K562 (cell line): ENCODE measurements around the gene ICA1. TPM values are rescaled to one million over a fixed set of nuclear protein-coding genes. Genes with fewer than 3 reads are reported as not detected.

Experiments used
- ATAC-seq: fragments of 200-7000 bp; cut with Tn5 transposase; 3 replicates; pipeline ENCODE4 v1.9.1; 2020; ENCODE audit warnings: moderate library complexity
- BruUV-seq: library from RNA; stranded (reverse); fragments of 400-500 nt; replicated peaks from 2 replicates; lab custom pipeline; 2021; lab: Mats Ljungman, UMichigan
- CTCF ChIA-PET: fragments of 300-600 bp; formaldehyde crosslinking; extraction: SDS; loops from one replicate; lab custom pipeline; 2021; ENCODE audit warnings: low intra/inter-chr PET ratio; lab: Yijun Ruan, JAX
- POLR2A ChIA-PET: fragments of 300-600, 350-650 bp; sonication (Branson Sonifier 250); formaldehyde crosslinking; extraction: SDS; loops from one replicate; lab custom pipeline; 2021; ENCODE audit warnings: antibody characterized with exemption, inconsistent platforms; lab: Yijun Ruan, JAX
- DNase-seq, 4 experiments: peaks; one replicate each; pipeline versions ENCODE4 v3.0.0 to v3.0.0-alpha.2; 2011 to 2018; ENCODE audit warnings: low spot score in 3 of 4, mixed read lengths in 3 of 4; ENCODE audit errors: extremely low read depth in 1 of 4
- FAIRE-seq: peaks from 2 replicates; lab custom pipeline; 2011; peaks lifted over from hg19 to GRCh38; lab: Jason Lieb, UNC
- H2AFZ ChIP-seq: 2 replicates; pipeline ENCODE4 v1.6.0; 2011; ENCODE audit warnings: low read depth, low read length, control low read depth, inconsistent platforms
- H3K27ac ChIP-seq: fragments of 200-600 bp; 3 replicates; pipeline ENCODE4 v1.8.0; 2011; ENCODE audit warnings: low read depth, mild to moderate bottlenecking, control low read depth, inconsistent platforms, low read length, moderate library complexity, mixed read lengths; ENCODE audit errors: extremely low read depth
- H3K27me3 ChIP-seq, 2 experiments: fragments of 300-600 bp in 1 of 2; 2 replicates in 1 of 2; 3 replicates in 1 of 2; pipeline versions ENCODE4 v1.6.0 to v1.8.0; 2011; ENCODE audit warnings: inconsistent platforms in 2 of 2, low read length in 2 of 2, mild to moderate bottlenecking in 1 of 2, mixed read lengths in 1 of 2, moderate library complexity in 1 of 2; ENCODE audit not compliant: control insufficient read depth in 2 of 2, insufficient read depth in 2 of 2
- H3K36me3 ChIP-seq: fragments of 300-600 bp; 3 replicates; pipeline ENCODE4 v1.8.0; 2011; ENCODE audit warnings: mild to moderate bottlenecking, low read length, inconsistent platforms; ENCODE audit not compliant: control insufficient read depth, insufficient read depth
- H3K4me1 ChIP-seq, 2 experiments: fragments of 200-600 bp in 1 of 2; replicated peaks in 1 of 2; 2 replicates in 1 of 2; 3 replicates in 1 of 2; pipeline versions ENCODE4 v1.5.1 to v1.8.0; 2011; ENCODE audit warnings: inconsistent platforms in 2 of 2, low read length in 2 of 2, mild to moderate bottlenecking in 1 of 2, mixed read lengths in 1 of 2, moderate library complexity in 1 of 2; ENCODE audit not compliant: control insufficient read depth in 2 of 2, insufficient read depth in 2 of 2
- H3K4me2 ChIP-seq: 2 replicates; pipeline ENCODE4 v1.6.1; 2011; ENCODE audit warnings: low read length, control low read depth, inconsistent platforms, mixed read lengths; ENCODE audit not compliant: insufficient read depth
- H3K4me3 ChIP-seq: fragments of 200-600 bp; sonication (generic), shearing (Covaris generic); 2 replicates; pipeline ENCODE4 v1.5.1; 2016; ENCODE audit warnings: control low read depth, inconsistent platforms
- H3K79me2 ChIP-seq: fragments of 200-600 bp; 3 replicates; pipeline ENCODE4 v1.8.0; 2011; ENCODE audit warnings: low read length, inconsistent platforms; ENCODE audit not compliant: control insufficient read depth, insufficient read depth
- H3K9ac ChIP-seq, 2 experiments: 2 replicates each; pipeline versions ENCODE4 v1.6.0 to v1.6.1; 2011; ENCODE audit warnings: low read depth in 2 of 2, low read length in 2 of 2, control low read depth in 1 of 2, inconsistent platforms in 1 of 2, mild to moderate bottlenecking in 1 of 2, mixed read lengths in 1 of 2; ENCODE audit not compliant: insufficient read depth in 1 of 2
- H3K9me1 ChIP-seq: one replicate; pipeline ENCODE4 v1.6.0; 2011; ENCODE audit warnings: inconsistent platforms, mild to moderate bottlenecking, low read length, moderate library complexity; ENCODE audit not compliant: control insufficient read depth, insufficient read depth
- H3K9me3 ChIP-seq: replicated peaks from 2 replicates; pipeline ENCODE4 v1.5.1; 2011; ENCODE audit warnings: low read depth, low read length, inconsistent platforms; ENCODE audit not compliant: control insufficient read depth, insufficient read depth
- H4K20me1 ChIP-seq: replicated peaks from 2 replicates; pipeline ENCODE4 v1.6.1; 2011; ENCODE audit warnings: low read length, inconsistent platforms, mixed read lengths; ENCODE audit not compliant: control insufficient read depth, insufficient read depth
- ATF7 ChIP-seq: fragments of 450-650 bp; IDR thresholded peaks from 2 replicates; pipeline ENCODE4 v1.7.1; 2014; ENCODE audit warnings: mild to moderate bottlenecking, moderate library complexity
- HMG20A ChIP-seq: fragments of 450-650 bp; formaldehyde crosslinking; conservative IDR thresholded peaks from 2 replicates; pipeline ENCODE4 v1.4.0; 2020; ENCODE audit warnings: mild to moderate bottlenecking, mixed read lengths
- NFE2 ChIP-seq: IDR thresholded peaks from 2 replicates; pipeline ENCODE4 v1.6.1; 2014; ENCODE audit warnings: antibody characterized with exemption, low read depth
- ZNF212 ChIP-seq: fragments of 450-650 bp; formaldehyde crosslinking; IDR thresholded peaks from 2 replicates; pipeline ENCODE4 v1.4.0; 2020; ENCODE audit warnings: mild to moderate bottlenecking
- WGBS: fragments of 100-300 bp; shearing (Covaris generic); methylation state at CpG from one replicate; pipeline ENCODE4 v1.1.6; 2016; ENCODE audit warnings: low coverage, mixed read lengths; ENCODE audit not compliant: insufficient coverage; ENCODE audit errors: missing lambda C conversion rate; 5-methylcytosine and 5-hydroxymethylcytosine counted together
- in situ Hi-C: fragments of 300-500 bp; cut with MboI; formaldehyde crosslinking; loops from 4 replicates; pipeline ENCODE4 v1.15.0; 2018; ENCODE audit warnings: inconsistent platforms, mixed read lengths
- intact Hi-C: fragments of 100-400 bp; cut with micrococcal nuclease; formaldehyde crosslinking; loops from 2 replicates; pipeline ENCODE4 v1.14.2; 2022
- polyA plus RNA-seq, 8 experiments: library from polyadenylated mRNA; depleted of rRNA in 4 of 8; stranded (reverse) in 5 of 8; unstranded in 3 of 8; fragments of >200 nt; fragmentation: Nextera tagmentation in 2 of 8; fragmentation: Illumina TruSeq in 1 of 8; extraction: Ambion mirVana in 2 of 8; extraction: Trizol in 1 of 8; gene quantifications; 2 replicates each; pipeline versions ENCODE4 v1.2.1 to v1.2.3, GENCODE V29; 2011 to 2014; ENCODE audit warnings: inconsistent platforms in 1 of 8, missing spikeins in 1 of 8
- total RNA-seq, 7 experiments: library from RNA; depleted of rRNA in 6 of 7; stranded (reverse); fragments of >200 nt in 6 of 7; fragmentation: Illumina TruSeq in 2 of 7; extraction: Trizol in 2 of 7; gene quantifications; 2 replicates each; pipeline versions ENCODE4 v1.2.1 to v1.2.3, GENCODE V29; 2011 to 2021; ENCODE audit warnings: low replicate concordance in 1 of 7
- TF ChIP-seq, protein P1 (sequence below): fragments of 250-450 bp; sonication (Bioruptor Pico); IDR thresholded peaks from 2 replicates; pipeline ENCODE4 v1.6.1; 2021; ENCODE audit warnings: mild to moderate bottlenecking

ICA1 gene
- total and polyA plus RNA-seq, 9 of the 15 experiments (the other 6 are each of a cell fraction or from before 2014, with no cell fraction given), result 7.1 to 22.3 (median 16.4) TPM

DNA sequence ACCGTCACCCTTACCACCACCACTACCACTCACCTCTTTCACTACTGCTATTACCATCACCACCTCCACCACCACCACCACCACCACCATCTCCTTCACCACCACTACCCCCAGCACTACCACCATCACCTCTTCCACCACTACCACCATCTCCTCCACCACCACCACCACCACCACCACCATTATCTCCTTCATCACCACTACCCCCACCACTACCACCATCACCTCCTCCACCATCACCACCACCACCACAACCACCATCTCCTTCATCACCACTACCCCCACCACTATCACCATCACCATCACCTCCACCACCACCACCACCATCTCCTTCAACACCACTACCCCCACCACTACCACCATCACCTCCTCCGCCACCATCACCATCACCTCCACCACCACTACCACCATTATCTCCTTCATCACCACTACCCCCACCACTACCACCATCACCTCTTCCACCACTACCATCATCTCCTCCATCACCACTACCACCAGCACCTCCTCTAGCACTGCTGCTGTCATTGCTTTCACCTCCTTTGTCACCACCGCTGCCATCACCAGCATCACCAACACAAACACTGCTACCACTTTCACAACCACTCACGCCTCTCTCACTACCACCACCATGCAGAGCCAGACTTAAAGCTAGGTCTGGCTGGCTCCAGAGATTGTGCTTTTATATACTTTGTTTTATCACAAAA is 109.3 kb downstream of the ICA1 start (continued):
- TF ChIP-seq NFE2, result no peak
- no peak for TF ChIP-seq HMG20A (CRISPR knock-in tag)
- no peak for TF ChIP-seq ZNF212 (CRISPR knock-in tag)
- no peak for TF ChIP-seq ATF7
- TF ChIP-seq, all 486 proteins: peak for 0

DNA sequence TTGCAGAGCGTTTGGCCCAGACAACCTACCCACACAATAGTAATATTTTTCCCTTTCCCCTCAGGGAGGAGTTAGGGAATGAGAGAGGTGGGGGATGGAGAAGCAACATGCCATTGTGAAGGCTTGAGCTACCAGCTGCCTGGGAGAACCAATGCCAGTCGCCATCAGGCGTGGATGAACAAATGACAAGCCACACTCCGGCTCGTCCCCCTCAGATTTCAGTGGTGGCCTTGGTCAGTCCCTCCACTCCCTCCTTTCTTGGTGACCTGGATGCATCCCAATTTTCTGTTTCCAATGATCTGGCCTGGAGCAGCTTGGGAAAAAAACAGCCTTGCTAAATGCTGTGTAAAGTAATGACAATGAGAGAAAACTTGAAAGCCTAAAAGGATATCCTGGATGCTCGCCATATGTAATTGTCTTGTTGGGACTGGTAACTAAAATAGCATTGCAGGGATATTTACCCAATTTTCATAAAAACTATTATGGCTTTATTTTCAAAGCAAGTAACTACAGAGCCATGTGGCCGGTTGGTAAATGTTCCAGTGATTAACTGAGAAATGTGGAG is 110.7 kb downstream of the ICA1 start:
- H3K9ac ChIP-seq, result no peak overlapping the region
- H3K36me3 ChIP-seq, result no peaks in the 10 kb centered on the region
- no peak for ATAC-seq
- H4K20me1 ChIP-seq, result no peaks in the 10 kb centered on the region
- in situ Hi-C loops, result no loop called here
- WGBS, result 74% methylated on average over 7 of the region's 7 CpGs
- POLR2A ChIA-PET, result interaction anchor here (0.5 kb wide), 1 partner anchor 671 kb away, joined by 3 read pairs; no protein-coding TSS in a partner anchor
- no peaks in the 10 kb centered on the region for H3K9me1 ChIP-seq
- no peak overlapping the region for H2AFZ ChIP-seq
- H3K4me1 ChIP-seq, result no peaks in the 10 kb centered on the region; a peak in 1 of 5 replicates
- TF ChIP-seq, protein P1, sequence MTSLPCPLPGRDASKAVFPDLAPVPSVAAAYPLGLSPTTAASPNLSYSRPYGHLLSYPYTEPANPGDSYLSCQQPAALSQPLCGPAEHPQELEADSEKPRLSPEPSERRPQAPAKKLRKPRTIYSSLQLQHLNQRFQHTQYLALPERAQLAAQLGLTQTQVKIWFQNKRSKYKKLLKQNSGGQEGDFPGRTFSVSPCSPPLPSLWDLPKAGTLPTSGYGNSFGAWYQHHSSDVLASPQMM (CRISPR knock-in tag), result no peak
- TF ChIP-seq, all 486 proteins: peak for 0
- intact Hi-C loops, result no loop called here
- DNase-seq (no peak), FAIRE-seq (no peak)
- Histone ChIP-seq H3K4me3 (no peak overlapping the region), H3K79me2 (no peaks in the 10 kb centered on the region), H3K4me2 (no peak overlapping the region), H3K27me3 (no peaks in the 10 kb centered on the region), H3K27ac (no peak overlapping the region), H3K9me3 (no peaks in the 10 kb centered on the region)
- BruUV-seq, result no TSS peak
- CTCF ChIA-PET, result no interaction called here
